DMS153 treated with DMSO at 0.1 percent for 48 hours (cell line): ENCODE measurements around the gene ANP32B.

Experiments
- DNase-seq: peaks from one replicate; lab custom pipeline; 2025; ENCODE audit not compliant: unreplicated experiment; lab: John Stamatoyannopoulos, UW

ANP32B gene

DNA sequence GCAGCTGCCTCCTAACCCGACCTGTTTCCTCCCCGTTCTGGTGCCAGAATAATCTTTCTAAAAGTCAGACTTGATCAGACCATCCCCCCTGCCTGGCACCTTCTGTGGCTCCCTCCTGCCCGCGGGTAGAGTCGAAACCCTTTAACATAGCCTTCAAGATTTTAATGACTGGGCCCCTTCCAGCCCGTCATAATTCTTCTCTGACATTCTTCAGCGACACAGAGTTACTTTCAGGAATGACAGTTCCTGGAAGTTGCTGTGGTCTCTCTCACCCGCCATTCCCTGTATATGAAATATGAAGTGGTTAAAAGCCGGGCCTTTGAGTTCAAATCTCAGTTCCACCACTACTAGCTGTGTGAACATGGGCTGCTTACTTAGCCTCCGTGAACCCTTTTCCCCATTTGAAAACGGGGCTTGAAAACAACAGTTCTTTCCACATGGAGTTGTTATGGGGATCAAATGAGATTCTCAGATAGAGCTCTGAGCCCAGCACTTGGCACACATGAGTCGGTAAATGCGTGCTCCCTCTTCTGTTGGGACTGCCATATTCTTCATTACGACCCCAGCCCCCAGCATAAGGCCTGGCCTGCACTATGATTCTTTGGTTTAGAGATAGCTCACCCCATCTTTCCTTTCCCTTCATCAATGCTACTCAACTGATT is 74.1 kb downstream of the ANP32B start:
- DNase-seq = no peak

- no peak for DNase-seq
These were observed 79.0 kb downstream of the ANP32B start for GRCh38 chr9:98062161-98062560.

GRCh38 chr9:98064623-98065392 is 81.7 kb downstream of the ANP32B start:
- no peak for DNase-seq
